Testis (tissue), 2 donors: ENCODE data around the gene RNF19B.

Experiments
- CTCF ChIP-seq, 3 experiments: fragments of 450-650 bp in 2 of 3; fragments of 200-600 bp in 1 of 3; sonication (generic) in 1 of 3; IDR thresholded peaks; one replicate each; pipeline ENCODE4 v1.5.1; 2016 to 2019; ENCODE audit warnings: antibody characterized with exemption in 3 of 3, mild to moderate bottlenecking in 2 of 3, moderate library complexity in 1 of 3
- POLR2A ChIP-seq: fragments of 450-650 bp; IDR thresholded peaks from one replicate; pipeline ENCODE4 v1.6.1; 2017; ENCODE audit warnings: antibody characterized with exemption, mild to moderate bottlenecking, moderate library complexity

GRCh38 chr1:32899586-32900296 is 64.9 kb downstream of the RNF19B start:
- TF ChIP-seq CTCF (IDR thresholded peaks at IDR 0.05) (no peak), POLR2A (no peak)
